HepG2 (cell line): ENCODE results near the gene MYCBPAP.
A peak's percentile ranks its signal among the peaks of the same experiment; 100 is the strongest.

Source experiments
- CSRNP2 ChIP-seq: sonication (generic); formaldehyde crosslinking; conservative IDR thresholded peaks from 2 replicates; pipeline ENCODE4 v1.8.0; 2022; ENCODE audit warnings: low read depth, missing genetic modification reagents
- NFE2L1 ChIP-seq: sonication (generic); formaldehyde crosslinking; IDR thresholded peaks from 2 replicates; pipeline ENCODE4 v1.4.0; 2020; ENCODE audit warnings: missing genetic modification reagents, mild to moderate bottlenecking, borderline replicate concordance
- ZNF292 ChIP-seq: sonication (generic); formaldehyde crosslinking; IDR thresholded peaks from 2 replicates; pipeline ENCODE4 v1.8.1; 2022; ENCODE audit warnings: mild to moderate bottlenecking, low read depth, missing genetic modification reagents, borderline replicate concordance
- ZNF720 ChIP-seq: sonication (generic); formaldehyde crosslinking; IDR thresholded peaks from 2 replicates; pipeline ENCODE4 v1.4.0; 2020; ENCODE audit warnings: missing genetic modification reagents
- ZSCAN5A ChIP-seq: sonication (generic); formaldehyde crosslinking; IDR thresholded peaks from 2 replicates; pipeline ENCODE4 v1.8.0; 2022; ENCODE audit warnings: mild to moderate bottlenecking, missing genetic modification reagents, borderline replicate concordance
- TF ChIP-seq, protein P1 (sequence below): fragments of 450-650 bp; IDR thresholded peaks from 2 replicates; pipeline ENCODE4 v1.6.1; 2016

DNA sequence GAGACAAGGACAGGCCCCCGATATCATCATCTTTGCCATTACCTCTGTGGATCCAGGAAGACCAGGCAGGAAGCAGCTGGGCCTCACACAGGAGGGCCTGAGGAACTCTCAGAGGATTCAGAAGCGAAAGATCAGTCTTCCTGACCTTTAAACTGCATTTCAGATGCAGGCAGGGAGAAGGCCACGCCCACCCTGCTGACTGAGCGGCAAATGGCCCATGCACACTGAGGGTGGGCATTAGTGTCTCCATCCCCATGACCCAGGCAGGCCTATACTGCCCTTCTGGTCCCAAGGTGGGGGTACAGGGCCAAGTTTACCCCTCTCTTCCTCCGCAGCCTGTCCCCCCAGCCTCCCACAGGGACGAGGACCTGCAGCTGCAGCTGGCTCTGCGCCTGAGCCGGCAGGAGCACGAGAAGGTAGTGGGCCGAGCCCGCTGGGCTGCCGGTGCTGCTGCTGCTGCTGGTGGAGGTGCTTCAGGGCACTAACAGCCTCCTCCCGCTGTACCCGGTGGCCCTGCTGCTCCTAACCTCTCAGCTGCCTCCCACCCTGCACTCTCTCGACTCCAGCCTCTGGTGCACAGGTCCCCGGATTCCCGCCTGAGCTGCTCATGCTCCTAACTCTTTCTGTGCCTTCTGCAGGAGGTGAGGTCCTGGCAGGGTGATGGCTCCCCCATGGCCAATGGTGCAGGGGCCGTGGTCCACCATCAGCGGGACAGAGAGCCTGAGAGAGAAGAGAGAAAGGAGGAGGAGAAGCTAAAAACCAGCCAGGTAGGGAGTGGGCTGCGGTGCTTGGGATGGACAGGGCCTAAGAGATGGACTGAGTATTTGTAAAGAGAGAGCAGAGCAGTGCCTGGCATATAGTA lies 30.5 kb downstream of the MYCBPAP start:
- TF ChIP-seq ZNF720 (CRISPR knock-in tag), result no peak
- TF ChIP-seq, protein P1, sequence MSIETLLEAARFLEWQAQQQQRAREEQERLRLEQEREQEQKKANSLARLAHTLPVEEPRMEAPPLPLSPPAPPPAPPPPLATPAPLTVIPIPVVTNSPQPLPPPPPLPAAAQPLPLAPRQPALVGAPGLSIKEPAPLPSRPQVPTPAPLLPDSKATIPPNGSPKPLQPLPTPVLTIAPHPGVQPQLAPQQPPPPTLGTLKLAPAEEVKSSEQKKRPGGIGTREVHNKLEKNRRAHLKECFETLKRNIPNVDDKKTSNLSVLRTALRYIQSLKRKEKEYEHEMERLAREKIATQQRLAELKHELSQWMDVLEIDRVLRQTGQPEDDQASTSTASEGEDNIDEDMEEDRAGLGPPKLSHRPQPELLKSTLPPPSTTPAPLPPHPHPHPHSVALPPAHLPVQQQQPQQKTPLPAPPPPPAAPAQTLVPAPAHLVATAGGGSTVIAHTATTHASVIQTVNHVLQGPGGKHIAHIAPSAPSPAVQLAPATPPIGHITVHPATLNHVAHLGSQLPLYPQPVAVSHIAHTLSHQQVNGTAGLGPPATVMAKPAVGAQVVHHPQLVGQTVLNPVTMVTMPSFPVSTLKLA, result no peak
- TF ChIP-seq CSRNP2 (CRISPR knock-in tag), result no peak
- TF ChIP-seq ZSCAN5A (CRISPR knock-in tag), result no peak
- peak; percentile 89 for TF ChIP-seq ZNF292 (CRISPR knock-in tag)
- TF ChIP-seq NFE2L1 (CRISPR knock-in tag), result no peak
